ENCODE data around the gene PPP1R9B.

DNA sequence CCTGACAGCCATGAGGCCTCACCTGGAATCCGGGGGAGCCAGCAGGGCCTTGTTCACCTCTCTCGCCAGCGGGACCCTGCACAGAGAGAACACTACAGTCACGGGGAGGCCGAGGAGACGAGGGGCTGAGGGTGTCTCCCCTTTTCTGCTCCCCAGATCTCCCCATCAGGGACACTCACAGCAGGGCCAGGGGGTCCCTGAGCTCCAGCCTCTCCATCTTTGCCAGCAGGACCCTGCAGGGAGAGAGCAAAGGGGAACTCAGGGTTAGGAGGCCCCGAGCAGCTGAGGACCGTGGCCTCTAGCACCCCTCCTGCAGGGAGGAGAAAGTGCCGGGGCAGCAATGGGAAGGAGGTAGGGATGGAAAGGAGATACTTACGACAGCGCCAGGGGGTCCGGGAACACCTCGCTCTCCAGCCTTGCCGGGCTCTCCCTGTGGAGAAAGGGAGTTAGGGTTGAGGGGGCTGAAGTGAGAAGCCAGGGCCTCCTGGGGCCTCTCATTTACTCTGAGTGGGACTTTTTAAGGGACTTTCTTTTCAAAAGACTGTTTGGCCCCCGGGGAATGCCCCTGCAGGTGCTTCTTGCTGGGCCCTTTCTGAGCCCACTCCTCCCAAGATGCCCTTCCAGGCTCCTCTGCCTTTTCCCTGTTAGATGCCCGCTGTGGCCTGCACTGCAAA lies 42.3 kb upstream of the PPP1R9B start:
- TF ChIP-seq, protein P1, sequence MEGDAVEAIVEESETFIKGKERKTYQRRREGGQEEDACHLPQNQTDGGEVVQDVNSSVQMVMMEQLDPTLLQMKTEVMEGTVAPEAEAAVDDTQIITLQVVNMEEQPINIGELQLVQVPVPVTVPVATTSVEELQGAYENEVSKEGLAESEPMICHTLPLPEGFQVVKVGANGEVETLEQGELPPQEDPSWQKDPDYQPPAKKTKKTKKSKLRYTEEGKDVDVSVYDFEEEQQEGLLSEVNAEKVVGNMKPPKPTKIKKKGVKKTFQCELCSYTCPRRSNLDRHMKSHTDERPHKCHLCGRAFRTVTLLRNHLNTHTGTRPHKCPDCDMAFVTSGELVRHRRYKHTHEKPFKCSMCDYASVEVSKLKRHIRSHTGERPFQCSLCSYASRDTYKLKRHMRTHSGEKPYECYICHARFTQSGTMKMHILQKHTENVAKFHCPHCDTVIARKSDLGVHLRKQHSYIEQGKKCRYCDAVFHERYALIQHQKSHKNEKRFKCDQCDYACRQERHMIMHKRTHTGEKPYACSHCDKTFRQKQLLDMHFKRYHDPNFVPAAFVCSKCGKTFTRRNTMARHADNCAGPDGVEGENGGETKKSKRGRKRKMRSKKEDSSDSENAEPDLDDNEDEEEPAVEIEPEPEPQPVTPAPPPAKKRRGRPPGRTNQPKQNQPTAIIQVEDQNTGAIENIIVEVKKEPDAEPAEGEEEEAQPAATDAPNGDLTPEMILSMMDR (IDR thresholded peaks at IDR 0.05; ENCODE audit: low read depth, low read length, poor library complexity, severe bottlenecking), result no peak
- TF ChIP-seq EZH2phosphoT487 (IDR thresholded peaks at IDR 0.05; ENCODE audit: borderline replicate concordance, low read length), result no peak
